GM12878 (cell line): ENCODE measurements around the gene PLEKHN1. TPM values are rescaled to one million over a fixed set of nuclear protein-coding genes. Genes with fewer than 3 reads are reported as not detected.

Experiments used
- ATAC-seq: fragments of 200-7000 bp; cut with Tn5 transposase; 3 replicates; pipeline ENCODE4 v1.9.1; 2020; ENCODE audit warnings: mild to moderate bottlenecking, moderate library complexity
- BruUV-seq: library from RNA; stranded (reverse); fragments of 400-500 nt; replicated peaks from 2 replicates; lab custom pipeline; 2021; lab: Mats Ljungman, UMichigan
- CTCF ChIA-PET: fragments of 300-600 bp; sonication (Branson Sonifier 250); formaldehyde crosslinking; extraction: SDS; loops from one replicate; lab custom pipeline; 2021; ENCODE audit warnings: inconsistent platforms; lab: Yijun Ruan, JAX
- POLR2A ChIA-PET: fragments of 350-600 bp; formaldehyde crosslinking; extraction: SDS; loops from one replicate; lab custom pipeline; 2021; ENCODE audit warnings: inconsistent platforms; lab: Charles Lee
- RAD21 ChIA-PET: fragments of 300-600 bp; sonication (Branson Sonifier 250); formaldehyde crosslinking; loops from one replicate; lab custom pipeline; 2023; ENCODE audit warnings: antibody characterized with exemption; ENCODE audit not compliant: unreplicated experiment; lab: Charles Lee
- SMC1A ChIA-PET: fragments of 300-600 bp; sonication (Branson Sonifier 250); formaldehyde crosslinking; loops from one replicate; lab custom pipeline; 2023; ENCODE audit not compliant: unreplicated experiment, uncharacterized antibody; lab: Charles Lee
- DNase-seq: peaks from one replicate; pipeline ENCODE4 v3.0.0-alpha.2; 2011; ENCODE audit warnings: low read depth, low spot score
- FAIRE-seq: peaks from 3 replicates; lab custom pipeline; 2011; peaks lifted over from hg19 to GRCh38; lab: Jason Lieb, UNC
- H2AFZ ChIP-seq: 2 replicates; pipeline ENCODE4 v1.6.0; 2011; ENCODE audit warnings: low read depth, low read length, control low read depth; ENCODE audit not compliant: control insufficient read depth
- H3K27ac ChIP-seq: 2 replicates; pipeline ENCODE4 v1.5.1; 2011; ENCODE audit warnings: control low read depth; ENCODE audit not compliant: control insufficient read depth, insufficient read depth
- H3K27me3 ChIP-seq, 2 experiments: replicated peaks in 1 of 2; 2 replicates each; pipeline versions ENCODE4 v1.6.0 to v1.6.1; 2011; ENCODE audit warnings: low read length in 1 of 2; ENCODE audit not compliant: control insufficient read depth in 2 of 2, insufficient read depth in 2 of 2
- H3K36me3 ChIP-seq, 2 experiments: 2 replicates each; pipeline ENCODE4 v1.5.1; 2011; ENCODE audit warnings: low read length in 1 of 2; ENCODE audit not compliant: control insufficient read depth in 2 of 2, insufficient read depth in 2 of 2
- H3K4me1 ChIP-seq: 2 replicates; pipeline ENCODE4 v1.6.1; 2011; ENCODE audit warnings: mild to moderate bottlenecking, low read length, moderate library complexity, mixed read lengths; ENCODE audit not compliant: control insufficient read depth, insufficient read depth
- H3K4me2 ChIP-seq: 2 replicates; pipeline ENCODE4 v1.6.0; 2011; ENCODE audit warnings: control low read depth; ENCODE audit not compliant: control insufficient read depth, insufficient read depth
- H3K4me3 ChIP-seq: fragments of 200-600 bp; sonication (generic); 2 replicates; pipeline ENCODE4 v1.5.1; 2016
- H3K79me2 ChIP-seq: 2 replicates; pipeline ENCODE4 v1.6.0; 2011; ENCODE audit warnings: low read length; ENCODE audit not compliant: control insufficient read depth, insufficient read depth
- H3K9ac ChIP-seq: 2 replicates; pipeline ENCODE4 v1.8.0; 2011; ENCODE audit warnings: low read length, control low read depth, mixed read lengths; ENCODE audit not compliant: control insufficient read depth, insufficient read depth
- H3K9me3 ChIP-seq: replicated peaks from 3 replicates; pipeline ENCODE4 v1.5.1; 2011; ENCODE audit warnings: mild to moderate bottlenecking, low read length; ENCODE audit not compliant: control insufficient read depth, insufficient read depth
- H4K20me1 ChIP-seq: 2 replicates; pipeline ENCODE4 v1.6.0; 2011; ENCODE audit not compliant: control insufficient read depth, insufficient read depth
- CBFB ChIP-seq: IDR thresholded peaks from 2 replicates; pipeline ENCODE4 v1.6.1; 2016; ENCODE audit warnings: antibody characterized with exemption, low read depth
- HDGF ChIP-seq: fragments of 450-650 bp; IDR thresholded peaks from 2 replicates; pipeline ENCODE4 v1.6.1; 2016; ENCODE audit warnings: antibody characterized with exemption
- MYC ChIP-seq: IDR thresholded peaks from 2 replicates; pipeline ENCODE4 v1.6.1; 2011; ENCODE audit warnings: mild to moderate bottlenecking, low read length, moderate library complexity, inconsistent platforms; ENCODE audit not compliant: insufficient read depth, insufficient replicate concordance, insufficient read length, severe bottlenecking
- POLR2A ChIP-seq: IDR thresholded peaks from 2 replicates; pipeline ENCODE4 v1.6.1; 2011; ENCODE audit warnings: low read depth, mild to moderate bottlenecking, low read length
- TCF12 ChIP-seq: IDR thresholded peaks from 2 replicates; pipeline ENCODE4 v1.6.1; 2011; ENCODE audit warnings: low read depth, mild to moderate bottlenecking, low read length
- WGBS: methylation state at CpG from one replicate; pipeline ENCODE4 v1.1.6; 2016; ENCODE audit warnings: low lambda C conversion rate; ENCODE audit not compliant: insufficient replicate concordance, insufficient coverage; ENCODE audit errors: missing lambda C conversion rate; 5-methylcytosine and 5-hydroxymethylcytosine counted together
- in situ Hi-C: fragments of 300-500 bp; cut with MboI; formaldehyde crosslinking; loops from 9 replicates; pipeline ENCODE4 v1.14.3; 2018; ENCODE audit warnings: mixed read lengths
- intact Hi-C: fragments of 100-400 bp; cut with micrococcal nuclease; formaldehyde crosslinking; loops from one replicate; pipeline ENCODE4 v1.14.2; 2022; ENCODE audit not compliant: unreplicated experiment
- polyA plus RNA-seq, 11 experiments: library from polyadenylated mRNA; depleted of rRNA in 4 of 11; unstranded in 6 of 11; stranded (reverse) in 5 of 11; fragments of >200 nt; fragmentation: Nextera tagmentation in 4 of 11; fragmentation: Illumina TruSeq in 1 of 11; extraction: Ambion mirVana in 4 of 11; extraction: Trizol in 1 of 11; gene quantifications; 1 replicate in 1 of 11; 2 replicates in 10 of 11; pipeline versions ENCODE4 v1.2.1 to v1.2.3, GENCODE V29; 2011 to 2016; ENCODE audit warnings: inconsistent platforms in 2 of 11, missing spikeins in 2 of 11, low read depth in 1 of 11
- total RNA-seq, 4 experiments: library from RNA; depleted of rRNA in 3 of 4; stranded (reverse); fragments of >200 nt in 3 of 4; fragmentation: Illumina TruSeq in 1 of 4; extraction: Trizol in 1 of 4; gene quantifications; 2 replicates each; pipeline versions ENCODE4 v1.2.1 to v1.2.3, GENCODE V29; 2013 to 2021

Gene PLEKHN1
- total and polyA plus RNA-seq, 10 of the 15 experiments (the other 5 are each of a cell fraction or from before 2014, with no cell fraction given): 0.04 to 0.26 (median 0.18) TPM; not detected in 6

GRCh38 chr1:954927-955326 lies 11.4 kb upstream of the PLEKHN1 start:
- in situ Hi-C loops (no loop called here), intact Hi-C loops (no loop called here)
- Histone ChIP-seq H2AFZ (no peak overlapping the region), H4K20me1 (peaks cover 3% of the 10 kb centered on the region; the same call in 1 of the 2 replicates), H3K9me3 (no peaks in the 10 kb centered on the region), H3K79me2 (peaks cover 20% of the 10 kb centered on the region), H3K9ac (no peak overlapping the region), H3K27ac (no peak overlapping the region), H3K36me3 (peaks cover 18 to 49% of the 10 kb centered on the region in 2 experiments; a peak in 3 of 4 replicates), H3K4me2 (no peak overlapping the region), H3K4me1 (peaks cover 10% of the 10 kb centered on the region), H3K27me3 (no peaks in the 10 kb centered on the region), H3K4me3 (no peak overlapping the region)
- CTCF ChIA-PET: no interaction called here
- POLR2A ChIA-PET: no interaction called here
- RAD21 ChIA-PET: no interaction called here
- no peak for FAIRE-seq
- BruUV-seq: no TSS peak
- WGBS: 95% methylated on average over 13 of the region's 13 CpGs
- no peak for ATAC-seq
- TF ChIP-seq HDGF (no peak), POLR2A (0 out of 2 replicates have a peak, but pooled peaks have one; percentile 9)
- no peak for DNase-seq
- SMC1A ChIA-PET: no interaction called here

GRCh38 chr1:955474-955873 lies 10.8 kb upstream of the PLEKHN1 start:
- peaks cover 20% of the 10 kb centered on the region for H3K79me2 ChIP-seq
- FAIRE-seq (no peak), ATAC-seq (no peak)
- no peak overlapping the region for H2AFZ ChIP-seq
- POLR2A ChIA-PET: no interaction called here
- H3K9ac ChIP-seq: no peak overlapping the region
- TF ChIP-seq CBFB (no peak), TCF12 (no peak), MYC (no peak)
- TF ChIP-seq, all 136 proteins: peak for 0
- BruUV-seq: TSS peak; percentile 28
- Histone ChIP-seq H4K20me1 (0 out of 2 replicates have a peak, but pooled peaks cover under 1% of the 10 kb centered on the region), H3K27me3 (no peaks in the 10 kb centered on the region), H3K4me1 (peaks cover 10% of the 10 kb centered on the region), H3K4me2 (no peak overlapping the region), H3K9me3 (no peaks in the 10 kb centered on the region), H3K4me3 (no peak overlapping the region), H3K36me3 (peaks cover 14 to 45% of the 10 kb centered on the region in 2 experiments; a peak in 3 of 4 replicates), H3K27ac (no peak overlapping the region)
- SMC1A ChIA-PET: no interaction called here
- DNase-seq: no peak
- intact Hi-C loops (no loop called here), in situ Hi-C loops (no loop called here)
- CTCF ChIA-PET: no interaction called here
- 34% methylated on average over 6 of the region's 6 CpGs for WGBS
- RAD21 ChIA-PET: no interaction called here
